NOMO-1 treated with DMSO at 0.1 percent for 48 hours (cell line): Measurements from ENCODE around the gene GET3.
"Not testable (repeated sequence)": the region's sequence is repeated elsewhere in the genome, so short reads cannot be mapped to it uniquely, and the experiment has no call there.

Source experiments
- DNase-seq: peaks from one replicate; lab custom pipeline; 2025; ENCODE audit not compliant: unreplicated experiment; lab: John Stamatoyannopoulos, UW

Gene GET3

DNA sequence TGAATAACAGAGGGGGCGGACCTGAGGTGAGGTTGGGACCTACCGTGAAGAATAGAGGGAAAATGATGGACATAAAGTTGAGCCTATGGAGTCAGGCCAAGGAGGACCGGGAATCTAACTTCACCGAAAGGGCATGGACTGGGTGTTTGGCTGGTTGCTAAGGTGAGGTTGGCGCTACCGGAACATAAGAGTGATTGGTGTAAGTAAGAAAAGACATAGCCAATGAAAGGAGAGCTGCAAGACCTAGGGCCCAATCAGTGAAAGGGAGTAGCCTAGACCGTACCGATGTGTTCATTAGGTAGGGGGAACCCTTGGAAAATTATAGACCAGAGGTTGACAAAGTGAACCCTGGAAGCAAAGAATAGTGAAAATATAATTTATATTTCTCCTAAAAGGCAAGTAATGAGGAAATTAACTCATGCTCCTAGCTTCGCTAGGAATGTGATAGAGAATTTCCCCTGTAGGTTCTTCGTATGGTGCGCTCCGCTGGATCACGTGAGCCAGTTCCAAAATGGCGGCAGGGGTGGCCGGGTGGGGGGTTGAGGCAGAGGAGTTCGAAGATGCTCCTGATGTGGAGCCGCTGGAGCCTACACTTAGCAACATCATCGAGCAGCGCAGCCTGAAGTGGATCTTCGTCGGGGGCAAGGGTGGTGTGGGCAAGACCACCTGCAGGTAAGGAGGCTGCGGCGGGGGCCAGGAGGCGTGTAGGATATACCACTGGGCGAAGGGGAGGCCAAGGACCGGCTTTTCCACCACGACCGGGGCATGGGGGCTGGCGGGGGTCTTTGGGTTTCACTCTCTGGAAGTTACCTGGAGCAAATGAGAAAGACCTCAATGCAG lies at the start of gene GET3:
TSS of gene GET3 (plus strand) at position 503 of the 840 bp plus-strand sequence. CDS start at position 512, 9 bp downstream.
- peak; percentile 97 for DNase-seq

DNA sequence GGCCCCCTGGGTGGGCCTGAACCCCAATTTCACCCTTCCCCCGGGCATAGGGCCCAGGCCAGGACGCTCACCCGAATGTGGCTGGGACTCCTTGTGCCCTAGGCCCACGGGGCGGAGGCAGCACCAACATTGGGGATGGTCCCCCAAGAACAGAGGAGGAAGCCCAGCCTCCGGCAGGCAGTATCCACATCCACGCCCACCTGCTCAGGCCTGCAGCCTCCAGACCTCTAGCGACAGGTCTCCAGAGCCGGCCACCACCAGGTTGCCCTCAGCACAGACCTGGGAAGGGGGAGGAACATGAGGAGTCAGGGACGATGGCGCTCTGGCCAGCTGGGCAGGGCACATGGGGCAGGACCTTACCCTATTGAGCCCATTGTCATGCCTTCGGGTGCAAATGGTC lies 48.3 kb upstream of the GET3 start:
- no peak for DNase-seq

DNA sequence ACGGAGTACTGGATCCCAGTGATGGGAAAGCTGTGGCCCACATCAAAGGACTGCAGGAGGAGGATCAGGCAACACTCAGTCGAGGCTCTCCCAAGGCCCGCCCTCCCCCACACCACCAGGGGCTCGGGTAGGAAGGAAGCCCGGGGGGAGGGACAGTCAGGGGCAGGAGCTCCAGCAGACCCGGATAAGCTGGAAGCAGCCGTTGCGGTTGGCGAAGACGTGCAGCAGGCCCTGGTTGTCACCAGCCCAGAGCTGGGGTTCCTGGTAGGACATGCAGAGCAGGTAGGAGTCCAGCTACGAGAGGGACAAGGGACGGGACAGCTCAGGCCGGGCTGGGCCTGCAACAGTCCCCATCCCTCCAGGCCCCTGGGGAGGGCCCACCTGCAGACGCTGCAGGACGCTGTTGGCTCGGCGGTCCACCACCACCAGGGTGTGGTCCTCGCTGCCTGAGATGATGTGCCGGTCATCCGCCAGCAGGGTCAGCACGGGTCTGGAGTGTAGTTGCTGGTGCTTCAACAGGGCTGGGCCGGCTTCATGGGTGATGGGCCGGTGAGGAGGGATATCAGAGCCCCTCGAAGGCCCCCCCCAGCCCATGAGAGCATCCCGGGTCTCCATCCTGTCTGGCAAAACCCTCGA lies 47.6 kb upstream of the GET3 start:
- no peak for DNase-seq

DNA sequence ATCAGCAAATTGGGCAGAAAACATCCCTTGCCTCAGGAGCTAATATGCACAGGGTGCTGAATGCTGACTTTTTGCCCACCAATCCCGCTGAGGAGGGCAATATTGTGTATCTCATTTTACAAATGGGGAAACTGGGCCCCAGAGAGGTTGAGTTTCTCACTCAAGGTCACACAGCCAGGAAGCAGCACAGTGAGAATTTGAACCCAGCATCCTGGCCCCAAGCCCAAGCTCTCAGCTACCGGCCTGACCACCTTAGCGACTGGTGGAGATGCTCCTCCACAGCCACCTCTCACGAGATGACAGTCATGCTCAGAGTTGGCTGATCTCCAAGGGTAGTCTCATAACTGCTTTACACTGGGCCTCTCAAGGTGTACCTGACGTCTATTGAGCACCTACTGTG lies 44.3 kb upstream of the GET3 start:
- no peak for DNase-seq

DNA sequence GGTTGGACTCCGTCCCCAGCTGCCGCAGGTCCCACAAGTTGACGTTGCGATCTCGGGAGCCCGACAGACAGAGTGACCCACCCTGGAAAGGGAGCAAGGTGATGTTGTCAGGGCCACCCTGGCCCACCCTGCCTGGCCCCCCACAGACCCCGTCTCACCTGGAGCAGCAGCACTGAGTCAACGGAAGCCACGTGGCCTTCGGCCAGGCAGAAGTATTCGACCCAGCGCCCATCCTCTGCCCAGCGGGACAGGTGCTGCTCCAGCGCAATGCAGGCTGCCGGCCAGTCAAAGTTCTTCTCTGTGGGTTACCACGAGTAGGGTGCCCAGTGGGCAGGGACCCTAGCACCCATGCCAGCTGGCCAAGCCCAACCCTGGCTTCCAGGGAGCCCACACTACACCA lies 42.7 kb upstream of the GET3 start:
- no peak for DNase-seq

DNA sequence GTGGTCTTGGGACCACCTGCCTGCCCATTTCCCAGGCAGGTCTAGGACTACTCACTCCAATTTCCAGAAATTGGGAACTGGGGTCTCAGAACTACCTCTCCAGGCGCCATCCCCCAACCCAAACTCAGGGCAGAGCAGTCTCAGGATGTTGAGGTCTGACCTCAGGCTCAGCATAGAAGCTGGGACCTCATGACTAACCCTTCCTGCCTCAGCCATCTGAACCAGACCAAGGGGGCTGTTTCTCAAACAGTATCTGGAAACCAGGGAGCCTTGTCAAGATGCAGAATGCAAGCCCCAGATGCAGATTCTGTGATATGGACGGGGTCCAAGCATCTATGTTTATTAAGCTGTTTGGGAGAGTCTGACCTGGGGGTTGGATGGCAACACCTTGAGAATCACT lies 42.2 kb upstream of the GET3 start:
- DNase-seq = no peak

DNA sequence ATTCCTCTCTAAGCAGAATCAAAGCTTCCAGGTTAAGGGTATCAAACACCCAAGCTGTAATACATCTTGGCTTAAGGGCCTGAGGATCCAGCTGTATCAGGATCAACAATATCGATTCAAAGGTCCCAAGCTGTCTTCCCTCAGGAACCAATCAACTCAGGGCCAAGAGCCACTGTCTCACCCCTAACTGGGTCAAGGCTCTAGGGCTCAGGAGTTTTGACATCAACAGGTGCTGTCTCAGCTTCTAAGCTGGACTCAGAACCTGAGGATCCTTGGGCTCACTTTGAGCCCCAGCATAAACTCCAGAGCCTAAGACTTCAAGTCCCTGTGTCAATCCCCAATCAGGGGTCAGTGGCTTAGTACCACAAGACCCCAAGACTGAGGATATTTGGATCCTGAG lies 41.8 kb upstream of the GET3 start:
- no peak for DNase-seq

DNA sequence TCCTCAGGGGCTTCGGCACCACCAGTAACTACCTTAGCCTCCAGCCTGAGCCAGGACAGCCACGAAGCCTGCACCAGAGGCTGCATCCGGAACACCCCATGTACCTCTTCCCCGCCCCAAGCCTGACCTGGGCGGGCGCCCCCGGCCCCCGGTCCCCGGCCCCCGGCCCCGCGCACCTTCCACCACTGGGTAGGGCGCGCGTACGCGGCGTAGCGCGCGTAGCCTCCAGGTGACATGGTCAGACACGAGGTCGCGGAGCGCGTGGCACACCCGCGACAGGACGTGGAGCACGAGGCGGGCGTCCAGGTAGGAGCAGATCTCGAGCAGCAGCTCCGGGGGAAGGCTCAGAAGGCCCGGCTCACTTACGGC lies 41.3 kb upstream of the GET3 start:
- DNase-seq = no peak

DNA sequence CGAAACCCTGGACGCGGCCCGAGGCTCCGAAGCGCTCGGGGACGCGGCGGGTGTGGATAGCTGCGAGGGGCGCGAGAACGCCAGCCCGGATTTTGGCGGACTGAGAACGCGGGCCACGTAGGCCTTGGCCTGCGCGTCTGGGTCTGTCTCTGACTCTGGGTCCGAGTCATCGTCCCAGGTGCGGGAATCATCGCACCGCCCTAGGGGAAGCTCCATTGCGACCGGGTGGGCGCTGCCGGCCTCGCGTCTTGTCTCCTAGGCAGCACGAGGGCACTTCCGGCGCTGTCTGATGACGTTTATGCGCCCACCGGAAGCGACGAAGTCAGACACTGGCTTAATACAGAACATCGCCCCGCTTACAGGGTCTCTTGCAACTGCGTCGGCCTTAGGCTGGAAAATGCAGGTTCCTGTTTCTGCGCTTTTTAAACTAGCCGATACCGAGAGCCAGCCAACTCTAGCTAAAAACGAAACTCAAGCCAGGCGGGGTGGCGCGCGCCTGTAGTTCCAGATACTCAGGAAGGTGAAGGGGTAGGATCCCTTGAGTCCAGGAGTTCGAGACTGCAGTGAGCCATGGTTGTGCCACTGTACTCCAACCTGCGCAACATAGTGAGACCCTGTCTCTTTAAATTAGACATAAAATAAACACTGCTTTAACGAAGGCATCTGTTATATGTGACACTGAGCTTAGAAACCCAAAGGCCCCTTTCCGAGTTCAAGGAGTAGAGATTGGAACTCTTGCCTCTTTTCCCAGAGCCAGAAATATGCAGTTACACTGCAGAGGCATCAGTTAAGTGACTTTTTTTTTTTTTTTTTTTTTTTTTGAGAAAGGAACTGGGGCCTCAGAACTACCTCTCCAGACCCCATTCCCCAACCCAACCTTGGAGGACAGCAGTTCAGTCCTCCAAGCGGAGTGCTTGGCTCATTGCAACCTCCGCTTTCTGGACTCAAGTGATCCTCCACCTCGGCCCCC lies 40.6 kb upstream of the GET3 start, which contains the start of gene FBXW9:
TSS of gene FBXW9 (minus strand) at position 266 of the 970 bp plus-strand sequence. CDS start at position 216, 50 bp downstream.
- peak; percentile 93 for DNase-seq

DNA sequence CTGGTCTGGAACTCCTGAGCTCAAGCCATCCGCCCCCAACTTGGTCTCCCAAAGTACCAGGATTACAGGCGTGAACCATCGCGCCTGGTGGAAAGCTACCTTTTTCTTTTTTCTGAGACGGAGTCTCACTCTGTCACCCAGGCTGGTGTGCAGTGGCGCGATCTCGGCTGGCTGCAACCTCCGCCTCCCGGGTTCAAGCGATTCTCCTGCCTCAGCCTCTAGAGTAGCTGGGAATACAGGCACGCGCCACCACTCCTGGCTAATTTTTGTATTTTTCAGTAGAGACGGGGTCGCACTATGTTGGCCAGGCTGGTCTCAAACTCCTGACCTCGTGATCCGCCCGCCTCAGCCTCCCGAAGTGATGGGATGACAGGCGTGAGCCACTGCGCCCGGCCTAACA lies 39.9 kb upstream of the GET3 start:
- not testable (repeated sequence) for DNase-seq

DNA sequence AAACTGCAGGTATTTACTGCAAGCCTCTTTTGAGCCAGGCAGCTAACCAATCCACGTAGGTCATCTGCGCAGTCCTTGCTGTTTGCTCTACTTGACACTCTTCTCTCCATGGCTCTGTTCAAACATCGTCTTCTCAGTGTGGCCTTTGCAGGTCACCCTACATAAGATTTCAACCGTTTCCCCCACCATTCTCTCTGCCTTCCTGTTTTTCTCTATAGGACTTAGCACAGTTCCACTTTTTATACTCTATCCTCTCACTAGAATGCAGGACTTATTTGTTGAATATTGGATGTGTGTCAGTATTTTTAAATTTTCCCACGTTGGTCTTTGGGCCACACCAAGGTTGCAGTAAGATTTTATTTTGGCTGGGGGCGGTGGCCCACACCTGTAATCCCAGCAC lies 39.2 kb upstream of the GET3 start:
- DNase-seq = no peak

DNA sequence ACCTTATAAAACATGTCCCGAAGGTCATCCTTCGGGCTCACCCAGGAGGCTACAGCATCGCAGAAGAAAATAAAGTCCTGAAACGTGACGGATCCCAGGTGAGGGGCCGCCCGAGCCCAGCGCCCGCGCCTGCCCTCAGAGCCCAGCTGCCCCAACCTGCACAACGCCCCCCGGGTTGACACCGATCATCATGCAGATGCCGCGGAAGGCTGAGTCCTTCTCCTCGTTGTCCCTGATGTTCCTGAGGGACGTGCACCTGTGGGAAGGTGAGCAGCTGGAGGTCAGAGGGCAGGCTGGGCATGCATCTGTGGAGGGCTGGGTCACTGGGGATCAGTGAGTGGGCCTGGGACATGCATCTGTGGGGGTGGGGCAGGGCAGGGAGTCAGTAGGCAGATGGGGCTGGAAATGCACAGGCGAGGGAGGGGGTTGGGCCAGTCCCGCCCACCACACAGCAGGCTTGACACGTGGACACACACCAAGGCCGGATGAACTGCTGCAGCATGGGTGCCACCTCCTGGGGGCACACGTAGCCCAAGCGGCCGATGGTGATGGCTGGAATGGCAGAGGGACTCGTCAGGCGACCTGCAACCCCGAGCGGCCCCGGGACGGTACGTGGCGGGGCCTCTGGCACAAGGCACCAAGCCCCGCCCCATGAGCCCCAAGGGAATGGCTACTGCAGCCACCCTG lies 35.6 kb upstream of the GET3 start:
- DNase-seq = no peak

DNA sequence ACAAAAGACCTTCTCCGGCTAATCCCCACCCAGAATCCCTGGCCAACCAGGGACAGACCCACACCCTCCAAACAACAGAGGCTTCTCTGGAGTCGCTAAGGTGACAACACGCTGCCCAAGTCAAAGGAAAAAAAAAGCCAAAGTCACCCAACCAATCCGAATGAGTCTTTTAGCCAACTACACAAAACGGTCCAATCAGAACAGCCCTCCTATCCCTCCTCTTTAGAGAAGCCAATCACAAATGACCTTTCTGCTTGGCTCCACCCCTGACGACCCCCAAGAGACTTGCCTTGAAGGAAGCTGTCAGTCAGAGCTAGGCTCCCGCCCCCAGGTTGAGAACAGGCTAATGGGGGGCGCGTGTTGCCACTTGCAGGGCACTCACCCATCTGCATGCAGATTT lies 34.3 kb upstream of the GET3 start:
- DNase-seq = peak; percentile 15

DNA sequence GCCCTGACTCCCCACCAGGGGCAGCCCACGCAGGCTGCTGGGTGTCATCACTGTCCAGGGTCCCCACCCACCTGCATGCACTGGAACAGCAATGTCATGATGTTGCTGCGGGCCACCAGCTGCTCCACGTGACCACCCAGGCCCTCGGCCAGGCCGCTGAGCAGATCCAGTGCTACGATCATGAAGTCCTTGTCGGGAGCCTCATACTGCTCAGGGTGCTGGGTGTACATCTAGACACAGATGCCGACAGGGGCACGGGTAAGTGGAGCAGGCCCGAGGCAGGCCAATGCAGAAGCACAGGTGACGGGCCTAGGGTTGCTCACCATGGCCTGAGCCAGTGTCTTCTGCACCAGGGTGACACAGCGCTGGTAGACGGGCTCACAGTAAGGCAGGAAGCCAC lies 32.1 kb upstream of the GET3 start:
- no peak for DNase-seq

DNA sequence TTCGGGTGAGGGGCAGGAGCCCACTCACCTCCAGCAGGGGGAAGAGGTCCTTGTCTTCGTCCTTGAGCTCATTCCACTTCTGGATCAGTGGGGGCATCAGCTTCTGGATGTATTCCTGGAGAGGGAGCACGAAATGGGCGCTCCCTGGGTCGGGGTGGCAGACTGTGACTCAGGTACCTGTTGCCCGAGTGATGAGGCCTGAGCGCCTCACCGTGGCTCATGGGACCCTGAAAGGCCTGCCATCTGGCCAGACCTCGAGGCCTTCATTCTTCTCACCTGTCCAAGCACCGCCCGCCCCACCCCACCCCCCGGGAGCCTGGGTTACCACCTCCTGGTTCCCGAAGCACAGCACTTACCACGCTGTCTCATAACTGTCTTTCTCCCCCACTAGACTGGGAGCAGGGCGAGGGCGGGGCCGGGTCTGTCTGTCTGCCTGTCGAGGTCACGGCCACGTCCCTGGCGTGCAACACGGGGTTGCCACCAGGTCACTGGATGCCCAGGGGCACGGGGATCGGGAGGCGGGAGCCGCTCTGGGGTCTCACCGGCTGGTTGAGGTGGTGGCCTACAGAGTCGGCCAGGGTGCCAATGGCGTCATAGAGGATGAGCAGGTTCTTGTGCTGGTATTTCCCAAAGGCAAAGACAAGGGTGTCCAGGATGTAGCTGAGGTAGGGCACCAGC lies 31.5 kb upstream of the GET3 start:
- DNase-seq = no peak

DNA sequence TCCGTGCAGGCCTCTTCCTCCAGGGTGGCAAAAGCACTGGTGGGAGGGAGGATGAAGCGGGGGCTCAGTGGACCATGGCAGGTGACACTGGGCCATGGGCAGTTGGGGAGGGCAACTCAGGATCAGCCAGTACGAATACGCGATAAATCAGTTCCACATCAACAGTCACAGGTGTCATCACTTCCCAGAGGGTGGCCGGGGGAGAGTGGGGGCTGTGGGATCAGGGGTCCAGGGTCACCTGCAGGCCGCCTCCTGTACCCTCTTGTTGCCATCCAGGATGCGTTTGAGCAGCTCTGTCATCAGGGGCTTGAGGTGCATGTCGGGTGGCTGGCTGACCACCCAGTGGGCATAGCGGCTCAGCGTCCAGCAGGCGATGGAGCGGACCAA lies 31.0 kb upstream of the GET3 start:
- DNase-seq = no peak

DNA sequence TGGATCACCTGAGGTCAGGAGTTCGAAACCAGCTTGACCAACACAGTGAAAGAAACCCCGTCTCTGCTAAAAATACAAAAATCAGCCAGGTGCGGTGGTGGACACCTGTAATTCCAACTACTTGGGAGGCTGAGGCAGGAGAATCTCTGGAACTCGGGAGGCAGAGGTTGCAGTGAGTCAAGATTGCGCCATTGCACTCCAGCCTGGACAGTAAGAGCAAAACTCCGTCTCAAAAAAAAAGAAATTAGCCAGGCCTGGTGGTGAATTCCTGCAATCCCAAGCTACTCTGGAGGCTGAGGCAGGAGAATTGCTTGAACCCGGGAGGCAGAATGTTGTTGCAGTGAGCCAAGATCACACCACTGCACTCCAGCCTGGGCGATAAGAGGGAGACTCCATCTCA lies 28.7 kb upstream of the GET3 start:
- no peak for DNase-seq

DNA sequence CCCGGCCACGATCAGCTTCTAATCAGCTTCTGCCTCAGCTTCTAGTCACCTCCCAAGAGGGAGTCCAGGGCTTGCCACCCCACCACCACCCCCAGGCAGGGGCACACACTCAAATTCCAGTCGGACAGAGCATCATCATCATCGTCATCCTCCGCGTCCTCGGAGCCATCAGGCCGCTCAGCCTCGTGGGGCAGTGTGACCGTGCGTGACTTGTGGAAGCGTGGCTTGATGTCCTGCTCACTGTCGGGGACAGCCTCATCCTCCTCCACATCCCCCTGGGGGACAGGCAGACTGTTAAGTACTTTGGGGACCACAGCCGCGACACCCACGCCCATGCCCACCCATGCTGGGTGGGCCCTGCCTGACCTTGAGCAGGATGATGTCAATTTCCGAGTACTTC lies 26.1 kb upstream of the GET3 start:
- no peak for DNase-seq

DNA sequence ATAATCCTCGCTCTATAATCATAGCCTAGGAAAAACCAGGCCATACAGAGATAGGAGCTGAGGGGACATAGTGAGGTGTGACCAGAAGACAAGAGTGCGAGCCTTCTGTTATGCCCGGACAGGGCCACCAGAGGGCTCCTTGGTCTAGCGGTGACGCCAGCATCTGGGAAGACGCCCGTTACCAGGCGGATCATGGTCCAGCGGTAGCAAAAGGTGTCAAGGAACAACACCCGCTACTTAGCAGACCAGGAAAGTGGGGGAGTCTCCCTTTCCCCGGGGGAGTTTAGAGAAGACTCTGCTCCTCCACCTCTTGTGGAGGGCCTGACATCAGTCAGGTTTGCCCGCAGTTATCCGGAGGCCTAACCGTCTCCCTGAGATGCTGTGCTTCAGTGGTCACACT lies 25.2 kb upstream of the GET3 start:
- DNase-seq = not testable (repeated sequence)

DNA sequence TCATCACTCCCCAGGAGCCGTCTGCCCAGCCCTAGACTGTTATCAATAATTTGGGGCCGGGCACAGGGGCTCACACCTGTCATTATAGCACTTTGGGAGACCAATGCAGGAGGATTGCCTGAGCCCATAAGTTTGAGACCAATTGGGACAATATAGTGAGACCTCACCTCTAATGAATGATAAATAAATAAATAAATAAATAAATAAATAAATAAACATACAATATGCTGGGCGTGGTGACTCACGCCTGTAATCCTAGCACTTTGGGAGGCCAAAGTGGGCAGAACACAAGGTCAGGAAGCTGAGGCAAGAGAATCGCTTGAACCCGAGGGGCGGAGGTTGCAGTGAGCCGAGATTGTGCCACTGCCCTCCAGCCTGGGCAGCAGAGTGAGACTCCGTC lies 24.0 kb upstream of the GET3 start:
- not testable (repeated sequence) for DNase-seq
